Stimulated activated CD8-positive, alpha-beta memory T cell treated with anti-CD3 and anti-CD28 coated beads, Interleukin-15, amount 100 ng/mL, for 1 hour (primary cell): ENCODE data around the gene ACSS3.
"Not testable (repeated sequence)": the region's sequence is repeated elsewhere in the genome, so short reads cannot be mapped to it uniquely, and the experiment has no call there.

Source experiments
- DNase-seq: peaks from one replicate; pipeline ENCODE4 v3.0.0-alpha.2; 2020; ENCODE audit warnings: low read depth

The ACSS3 gene

DNA sequence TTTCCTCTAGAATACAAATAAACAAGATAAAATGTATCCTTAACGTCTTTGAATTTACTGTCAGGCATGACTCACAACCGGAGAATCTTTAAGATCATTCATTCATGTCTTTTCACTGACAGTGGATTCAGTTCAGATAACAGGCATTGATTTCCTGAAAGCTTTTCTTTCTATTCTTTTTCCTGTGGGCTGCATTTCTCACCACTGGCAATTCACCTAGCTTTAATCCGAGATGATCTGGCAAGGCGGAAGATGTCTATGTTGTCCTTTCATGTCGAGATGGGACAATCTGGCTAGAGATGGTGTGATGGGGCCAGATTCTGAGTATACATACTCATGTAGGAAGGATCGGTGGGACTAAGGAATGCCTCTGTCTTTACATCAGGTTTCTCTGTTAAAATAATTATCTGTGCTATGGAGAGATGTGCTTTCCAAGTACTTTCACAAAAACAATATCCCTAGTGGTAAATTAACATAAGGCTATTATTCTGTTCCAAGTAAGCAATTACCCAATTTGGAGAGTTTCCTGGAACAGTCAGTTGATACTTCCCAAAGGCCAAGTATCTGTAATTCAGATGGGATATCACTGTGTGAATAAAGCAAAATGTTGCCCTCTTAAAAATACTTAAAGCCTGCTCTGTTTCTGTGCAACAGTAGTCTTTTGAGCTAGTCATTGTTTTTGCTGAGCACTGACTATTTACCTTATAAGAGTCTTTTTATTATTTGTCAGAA is 17.8 kb downstream of the ACSS3 start:
- no peak for DNase-seq

DNA sequence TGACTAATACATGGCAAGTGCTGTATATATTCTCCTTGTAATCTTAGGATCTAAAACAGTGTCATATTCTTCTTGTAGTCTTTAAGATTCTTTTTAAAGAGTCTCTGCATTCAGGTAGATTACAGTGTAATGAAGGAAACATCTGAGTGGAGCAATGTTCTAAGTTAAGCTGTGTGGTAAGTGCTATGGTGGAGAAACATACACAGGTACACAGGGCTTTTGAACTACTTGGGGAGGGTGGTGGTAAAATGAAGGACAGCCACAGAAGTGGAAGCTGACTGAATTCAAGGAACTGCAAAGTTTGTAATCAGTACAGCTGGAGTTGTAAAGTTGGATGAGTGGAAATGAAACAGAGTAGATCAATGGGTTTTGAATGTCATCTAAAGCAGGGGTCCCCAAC is 27.8 kb downstream of the ACSS3 start:
- DNase-seq = no peak

- DNase-seq = no peak
Observed at GRCh38 chr12:81114226-81114625, 36.3 kb downstream of the ACSS3 start.

GRCh38 chr12:81119069-81119468 is 41.2 kb downstream of the ACSS3 start:
- not testable (repeated sequence) for DNase-seq

- DNase-seq = no peak
Observed at GRCh38 chr12:81120961-81121360, 43.1 kb downstream of the ACSS3 start.

- DNase-seq = no peak
Observed at GRCh38 chr12:81123611-81124010, 45.7 kb downstream of the ACSS3 start.

DNA sequence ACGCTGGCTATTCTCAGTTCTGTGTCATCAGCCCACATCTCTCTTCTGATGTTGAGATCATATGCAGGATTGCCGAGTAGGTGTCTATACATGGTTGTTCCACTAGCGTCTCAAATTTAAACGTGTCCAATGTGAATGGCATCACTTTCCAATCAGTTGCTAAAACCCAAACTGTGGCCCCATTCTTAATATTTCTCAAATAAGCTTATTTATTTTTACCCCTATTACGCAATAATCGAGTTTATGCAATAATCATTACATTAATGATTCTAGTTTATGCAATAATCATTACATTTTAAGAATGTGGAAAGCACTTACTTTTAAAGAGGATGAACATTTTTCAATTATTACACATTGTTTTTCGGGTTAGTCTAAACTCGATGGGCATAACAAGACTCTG is 47.8 kb downstream of the ACSS3 start:
- DNase-seq = no peak

DNA sequence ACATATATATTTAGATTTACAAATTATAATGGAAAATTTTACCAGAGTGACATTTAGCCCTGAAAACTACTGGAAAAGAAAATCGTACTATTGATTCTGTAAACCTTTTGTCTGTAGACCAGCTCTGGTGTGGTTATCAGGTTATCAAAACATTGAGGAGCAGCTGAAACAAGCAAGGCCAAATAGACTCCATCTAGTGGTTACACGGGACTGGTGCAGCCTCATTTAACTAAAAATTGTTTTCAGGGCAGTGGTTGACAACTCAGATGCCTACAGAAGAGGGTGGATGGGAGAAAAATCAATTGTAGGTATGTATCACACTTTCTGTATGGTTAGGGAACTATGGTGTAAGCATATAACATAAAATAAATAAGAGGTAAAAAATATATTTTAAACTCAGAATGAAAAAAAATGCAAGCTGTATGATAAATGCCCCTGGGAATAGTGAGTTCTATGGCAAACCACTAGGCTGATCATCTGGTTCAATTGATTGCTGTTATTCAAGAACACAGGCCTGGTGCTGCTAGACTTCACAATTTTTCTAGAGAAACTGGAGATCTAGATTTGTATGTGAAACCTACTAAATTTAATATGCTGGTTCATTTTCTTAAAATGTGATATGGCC is 51.2 kb downstream of the ACSS3 start:
- DNase-seq = no peak

GRCh38 chr12:81136519-81136918 is 58.6 kb downstream of the ACSS3 start:
- no peak for DNase-seq

- no peak for DNase-seq
Observed at GRCh38 chr12:81137801-81138200, 59.9 kb downstream of the ACSS3 start.

- no peak for DNase-seq
Observed at GRCh38 chr12:81141217-81141616, 63.3 kb downstream of the ACSS3 start.

DNA sequence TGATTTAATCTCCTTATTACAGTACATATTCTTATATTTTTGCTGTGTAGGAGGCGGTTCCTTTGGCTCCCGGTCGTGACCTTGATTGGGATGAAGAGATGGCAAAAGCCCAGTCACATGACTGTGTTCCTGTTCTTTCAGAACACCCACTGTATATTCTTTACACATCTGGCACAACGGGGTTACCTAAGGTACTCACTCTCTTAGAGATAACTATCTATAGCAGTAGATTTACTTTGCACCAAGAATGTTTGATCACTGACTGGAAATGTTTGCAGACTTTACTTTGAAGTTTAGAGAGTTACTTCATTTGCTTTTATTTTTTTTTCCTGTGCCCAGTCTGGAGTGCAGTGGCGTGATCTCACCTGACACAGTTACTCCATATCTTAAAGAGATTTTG is 65.2 kb downstream of the ACSS3 start:
- DNase-seq = no peak

DNA sequence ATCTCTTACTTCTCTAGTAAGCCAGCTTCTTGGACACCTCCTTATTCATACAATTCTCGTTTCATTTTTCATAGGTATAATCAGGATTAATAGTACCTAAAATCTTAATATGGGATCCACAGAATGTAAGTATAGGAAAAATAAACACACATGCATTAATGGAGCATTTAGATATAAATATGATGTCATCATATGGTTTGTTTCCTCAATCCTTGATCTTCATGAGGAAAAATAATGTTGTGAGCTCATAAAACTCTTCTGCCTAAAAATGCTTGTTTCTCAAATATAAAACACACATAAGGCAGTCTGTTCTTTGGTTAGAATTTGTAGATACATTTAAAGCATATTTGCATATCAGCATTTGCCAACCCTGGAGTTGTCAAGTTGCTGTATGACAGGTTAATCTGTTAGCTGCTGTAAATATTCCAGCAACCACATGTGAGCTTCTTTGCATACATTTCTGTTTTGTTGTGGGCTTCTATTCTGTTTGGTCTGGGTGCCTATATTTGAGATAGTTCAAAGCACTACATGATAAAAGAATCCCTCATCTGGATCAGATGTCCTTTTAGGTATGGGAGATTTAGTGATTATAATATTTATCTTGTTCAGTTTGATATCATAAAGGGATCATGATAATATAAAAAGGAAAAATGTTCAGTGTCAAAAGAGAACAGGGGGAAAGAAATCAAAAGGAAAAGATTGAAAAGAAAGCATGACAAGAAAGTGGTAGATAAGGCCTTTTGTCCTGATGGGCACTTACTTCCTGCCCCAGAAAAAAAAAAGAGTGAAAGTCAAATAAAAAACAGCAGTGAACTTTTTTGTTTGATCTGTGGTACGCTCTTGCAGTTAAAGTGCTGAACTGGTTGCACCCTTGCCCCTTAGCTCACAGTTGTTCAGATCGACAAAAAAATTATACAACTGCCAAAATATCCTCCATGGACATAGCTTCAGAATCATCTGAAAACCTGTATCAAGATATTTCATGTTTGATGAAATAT is 68.6 kb downstream of the ACSS3 start:
- no peak for DNase-seq

- DNase-seq = no peak
Observed at GRCh38 chr12:81147292-81147919, 69.5 kb downstream of the ACSS3 start.

- no peak for DNase-seq
Observed at GRCh38 chr12:81150382-81150781, 72.5 kb downstream of the ACSS3 start.

DNA sequence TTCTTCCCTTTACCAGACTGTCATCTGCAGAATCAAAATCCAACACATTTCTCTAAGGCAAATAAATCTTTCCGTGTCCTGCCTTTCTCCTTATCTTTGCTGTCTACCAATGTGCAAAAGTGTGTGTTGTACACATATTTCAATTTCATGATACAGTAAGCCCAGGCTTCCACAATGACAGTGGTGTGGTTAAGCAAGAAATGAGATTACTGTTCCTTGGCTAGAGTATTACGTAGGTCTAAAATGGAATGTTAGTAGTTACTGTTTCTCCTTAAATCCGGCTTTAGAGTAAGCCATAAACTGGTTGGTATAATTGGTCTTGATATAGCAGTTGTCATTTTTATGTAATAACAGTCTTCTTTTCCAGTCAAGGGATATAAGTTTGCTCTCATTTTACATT is 82.0 kb downstream of the ACSS3 start:
- no peak for DNase-seq

DNA sequence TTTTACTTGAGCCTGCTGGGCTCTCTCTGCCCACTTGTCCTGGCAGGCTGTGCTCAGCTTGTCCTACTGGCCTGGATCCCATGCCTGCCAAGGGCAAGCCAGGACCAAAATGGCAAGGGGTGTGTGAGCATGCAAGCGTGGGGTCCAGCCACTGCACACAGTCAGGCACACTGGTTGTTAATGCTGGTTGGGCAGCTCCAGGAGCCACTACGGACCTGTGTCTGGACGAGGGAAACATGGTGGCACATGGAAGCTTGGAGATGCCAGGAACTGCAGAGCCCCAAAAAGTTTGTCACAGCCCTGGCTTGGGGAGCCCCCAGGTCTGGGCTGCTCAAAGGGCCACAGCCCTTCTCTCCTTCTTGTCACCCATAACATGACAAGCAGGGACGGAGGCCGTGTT is 83.8 kb downstream of the ACSS3 start:
- DNase-seq = no peak

- DNase-seq = no peak
Observed at GRCh38 chr12:81162391-81163136, 84.7 kb downstream of the ACSS3 start.

DNA sequence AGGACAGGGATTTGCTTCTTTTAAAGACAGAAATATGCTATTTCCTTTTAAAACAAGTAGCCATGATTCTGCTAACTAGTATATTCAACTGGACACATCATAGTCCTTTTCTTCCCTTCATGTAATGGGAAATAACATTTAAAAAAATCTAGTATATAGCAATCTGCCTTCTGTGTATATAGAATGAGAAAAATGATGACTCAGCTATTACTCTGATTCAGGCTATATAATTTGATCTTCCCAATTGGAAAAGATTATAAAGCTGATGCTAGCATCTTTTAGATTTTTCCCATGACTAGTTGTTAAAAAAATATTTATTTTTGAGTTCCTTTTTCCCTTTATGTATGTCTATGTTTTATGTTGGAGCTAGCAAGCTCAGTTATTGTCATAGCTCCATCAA is 86.9 kb downstream of the ACSS3 start:
- no peak for DNase-seq

GRCh38 chr12:81166790-81167189 is 88.9 kb downstream of the ACSS3 start:
- no peak for DNase-seq

- no peak for DNase-seq
Observed at GRCh38 chr12:81167694-81168093, 89.8 kb downstream of the ACSS3 start.

DNA sequence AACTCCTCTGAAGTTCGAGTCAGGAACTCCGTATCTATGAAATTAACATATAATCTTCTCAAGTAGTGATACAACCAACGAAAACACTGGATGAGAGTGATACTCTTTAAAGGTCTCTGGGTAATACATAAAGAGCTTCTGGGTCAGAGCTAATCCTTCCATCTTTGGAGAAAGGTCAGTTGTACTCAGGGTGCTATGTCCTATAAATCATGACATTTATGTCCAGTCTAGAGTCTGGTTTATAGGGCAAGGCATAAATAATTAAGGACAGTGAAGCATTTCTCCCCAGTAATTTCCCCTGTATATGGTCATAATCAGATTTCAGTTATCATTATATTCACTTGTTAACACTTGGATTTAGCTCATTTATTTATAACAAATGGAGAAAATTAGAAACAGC is 90.6 kb downstream of the ACSS3 start:
- DNase-seq = no peak
